NCI-H82 treated with DMSO at 0.1 percent for 48 hours (cell line): ENCODE measurements around the gene KDM1B.

Source experiments
- DNase-seq: peaks from one replicate; lab custom pipeline; 2025; ENCODE audit not compliant: unreplicated experiment; lab: John Stamatoyannopoulos, UW

Gene KDM1B

DNA sequence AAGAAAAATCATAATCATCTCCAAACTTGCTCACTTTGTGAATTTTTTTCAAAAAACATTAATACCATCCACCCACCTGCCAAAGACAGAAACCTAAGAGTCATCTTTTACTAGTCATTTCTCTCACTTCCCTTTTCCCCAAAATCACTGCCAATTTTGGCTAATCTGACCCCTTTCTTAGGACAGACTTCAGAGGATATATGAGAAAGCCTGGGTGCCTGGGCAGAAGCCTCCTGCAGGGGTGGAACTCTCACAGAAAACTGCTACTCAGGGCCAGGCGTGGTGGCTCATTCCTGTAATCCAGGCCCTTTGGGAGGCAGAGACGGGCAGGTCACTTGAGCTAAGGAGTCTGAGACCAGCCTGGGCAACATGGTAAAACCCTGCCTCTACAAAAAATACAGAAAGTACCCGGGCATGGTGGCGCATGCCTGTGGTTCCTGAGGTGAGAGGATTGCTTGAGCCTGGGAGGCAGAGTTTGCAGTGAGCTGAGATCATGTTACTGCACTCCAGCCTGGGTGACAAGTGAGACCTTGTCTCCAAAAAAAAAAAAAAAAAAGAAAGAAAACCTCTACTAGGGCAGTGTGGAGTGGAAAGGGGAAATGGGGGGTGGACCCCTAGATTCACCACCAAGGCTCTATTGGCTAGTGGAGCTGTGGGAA lies 105.4 kb downstream of the KDM1B start:
- DNase-seq, result no peak

DNA sequence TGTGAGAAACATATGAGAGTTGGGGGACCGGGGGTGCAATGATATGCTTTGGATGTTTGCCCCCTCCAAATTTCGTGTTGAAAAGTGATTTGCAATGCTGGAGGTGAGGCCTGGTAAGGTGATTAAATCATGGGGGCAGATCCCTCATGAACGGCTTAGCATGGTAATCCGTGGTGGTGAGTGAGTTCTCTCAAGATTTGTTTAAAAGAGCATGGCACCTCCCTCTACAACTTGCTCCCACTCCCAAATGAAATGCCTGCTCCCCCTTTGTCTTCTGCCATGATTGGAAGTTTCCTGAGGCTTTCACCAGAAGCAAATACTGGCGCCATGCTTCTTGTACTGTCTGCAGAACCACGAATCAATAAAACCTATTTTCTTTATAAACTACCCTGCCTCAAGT lies 106.7 kb downstream of the KDM1B start:
- peak; percentile 69 for DNase-seq

- DNase-seq, result peak; percentile 43
Observed at GRCh38 chr6:18262702-18263417, 107.6 kb downstream of the KDM1B start.

- DNase-seq, result no peak
Observed at GRCh38 chr6:18263418-18264218, 108.4 kb downstream of the KDM1B start.

DNA sequence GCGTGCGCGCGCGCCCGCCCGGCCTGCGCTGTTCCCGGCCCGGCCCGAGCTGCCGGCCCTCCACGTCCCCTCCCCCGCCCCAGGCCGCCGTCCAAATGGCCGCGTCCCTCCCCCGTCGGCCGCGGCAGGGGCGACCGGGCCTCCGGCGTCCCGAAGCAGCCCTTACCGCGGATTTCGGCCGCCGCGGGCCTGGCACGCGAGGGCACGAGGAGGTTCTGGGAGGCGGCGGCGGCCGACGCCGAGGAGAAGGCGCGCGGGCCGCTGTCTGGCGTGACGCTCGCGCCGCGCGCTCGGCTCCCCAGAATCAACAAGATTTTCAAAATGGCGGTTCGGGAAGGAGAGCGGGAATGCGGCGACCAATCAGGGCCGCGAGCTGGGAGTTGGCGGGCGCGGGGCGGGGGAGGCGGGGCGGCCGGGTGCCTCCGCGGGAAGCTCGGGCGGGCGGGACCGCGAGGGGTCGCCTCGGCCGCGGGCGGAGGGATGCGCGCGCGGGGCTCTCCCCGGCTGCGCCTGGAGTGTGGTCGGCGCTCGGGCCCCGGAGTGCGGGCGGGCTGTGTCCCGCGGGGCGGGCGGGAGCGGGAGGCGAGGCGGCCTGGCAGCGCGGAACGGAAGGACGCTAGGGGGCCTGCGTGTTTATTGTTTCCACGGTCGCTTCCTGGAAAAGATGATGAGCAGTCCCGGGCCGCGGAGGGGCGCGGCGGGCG lies 109.1 kb downstream of the KDM1B start, which contains the start of gene DEK:
TSS of gene DEK (minus strand) at position 312 of the 704 bp plus-strand sequence. CDS start 543 bp downstream, outside the sequence.
- peak; percentile 72 for DNase-seq

GRCh38 chr6:18264923-18265377 lies 109.7 kb downstream of the KDM1B start:
- no peak for DNase-seq

GRCh38 chr6:18265787-18266522 lies 110.7 kb downstream of the KDM1B start:
- DNase-seq, result no peak

DNA sequence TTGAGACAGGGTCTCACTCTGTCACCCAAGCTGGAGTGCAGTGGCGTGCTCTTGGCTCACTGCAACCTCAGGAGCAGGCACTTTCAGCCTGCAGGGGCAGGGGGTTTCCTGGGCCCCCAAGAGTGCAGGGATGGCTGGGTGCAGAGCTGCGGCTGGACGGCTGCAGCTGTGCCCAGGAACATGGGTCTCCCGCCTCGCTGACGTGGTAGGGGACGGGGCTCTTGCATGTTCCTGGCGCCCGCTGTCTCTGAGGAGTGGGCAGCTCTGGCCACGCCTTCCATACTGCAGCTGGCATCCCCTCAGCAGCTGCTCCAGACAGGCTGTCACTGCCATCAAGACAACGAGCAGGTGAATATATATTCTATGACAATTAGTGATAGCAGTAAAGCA lies 111.3 kb downstream of the KDM1B start:
- DNase-seq, result no peak

DNA sequence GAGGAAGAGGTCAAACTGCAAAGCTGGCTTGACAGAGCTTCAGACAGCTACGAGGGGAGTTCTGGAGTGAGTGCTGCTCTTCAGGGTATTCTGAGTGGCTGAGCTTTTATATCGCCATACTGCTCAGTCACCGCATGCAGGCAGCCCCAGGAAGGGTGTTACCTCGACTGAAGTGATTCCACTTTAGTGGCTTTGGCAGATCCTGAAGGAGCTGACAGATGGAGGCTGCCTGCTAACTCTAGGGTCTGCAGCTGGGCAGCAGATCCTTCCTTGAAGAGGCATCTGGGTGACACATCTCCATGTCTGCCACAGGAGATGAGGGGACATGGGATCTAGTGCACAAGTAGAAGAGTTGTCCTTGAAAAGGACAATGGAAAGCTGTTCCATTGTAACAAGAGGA lies 112.8 kb downstream of the KDM1B start:
- no peak for DNase-seq

DNA sequence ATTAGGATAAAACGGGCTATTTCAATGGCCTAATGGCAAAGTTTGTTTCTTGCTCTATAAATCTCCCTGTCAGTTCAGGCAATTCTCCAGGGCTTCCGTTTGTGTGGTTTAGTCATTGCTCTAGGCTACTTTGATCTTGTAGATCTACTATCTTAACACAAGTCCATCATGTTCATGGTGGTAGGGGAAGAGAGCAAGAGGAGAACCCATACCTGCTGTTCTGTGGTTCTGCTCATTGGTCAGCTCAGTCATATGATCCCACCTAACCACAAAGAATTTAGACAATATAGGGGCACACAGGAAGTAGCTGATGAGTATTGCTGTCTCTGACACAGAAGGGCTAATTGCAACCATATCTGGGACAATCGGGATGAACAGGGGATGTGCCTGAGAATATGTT lies 114.0 kb downstream of the KDM1B start:
- no peak for DNase-seq

GRCh38 chr6:18269717-18270116 lies 114.5 kb downstream of the KDM1B start:
- no peak for DNase-seq

- no peak for DNase-seq
Observed at GRCh38 chr6:18270216-18270615, 115.0 kb downstream of the KDM1B start.
